ENCODE measurements around the gene GEMIN2.

DNA sequence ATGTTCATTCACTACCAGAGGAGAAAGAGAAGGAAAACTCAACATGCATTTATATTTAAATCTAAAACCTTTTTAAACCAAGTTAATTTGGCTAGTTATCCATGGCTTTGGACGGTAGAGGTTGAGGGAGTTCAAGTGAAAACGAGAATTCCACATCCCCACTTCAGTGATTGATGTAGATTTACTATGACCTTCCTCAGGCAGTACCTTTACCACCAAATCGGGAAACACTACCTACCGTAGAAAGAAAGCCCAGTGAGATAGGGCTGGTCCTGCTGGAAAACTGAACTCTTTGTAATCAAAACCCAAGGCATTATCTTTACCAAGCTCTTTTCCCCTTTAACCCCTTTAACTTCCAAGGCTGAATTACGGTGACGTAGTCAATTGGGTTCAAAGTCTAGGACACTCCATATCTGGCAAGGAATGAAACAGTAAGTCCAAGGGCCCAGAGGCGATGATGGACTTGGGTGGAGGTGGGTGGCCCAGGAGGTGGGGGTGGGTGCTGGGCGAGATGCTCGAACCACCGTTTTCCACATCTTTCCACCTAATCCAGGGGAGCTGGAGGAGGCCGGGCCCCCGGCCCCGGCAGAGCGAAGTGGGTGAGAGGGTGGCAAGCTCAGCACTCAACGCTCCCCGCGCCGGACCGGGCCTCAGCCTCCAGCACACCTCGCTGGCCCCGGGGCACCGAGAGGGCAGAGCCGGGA is 11.7 kb upstream of the GEMIN2 start:
- TF ChIP-seq, protein P1, sequence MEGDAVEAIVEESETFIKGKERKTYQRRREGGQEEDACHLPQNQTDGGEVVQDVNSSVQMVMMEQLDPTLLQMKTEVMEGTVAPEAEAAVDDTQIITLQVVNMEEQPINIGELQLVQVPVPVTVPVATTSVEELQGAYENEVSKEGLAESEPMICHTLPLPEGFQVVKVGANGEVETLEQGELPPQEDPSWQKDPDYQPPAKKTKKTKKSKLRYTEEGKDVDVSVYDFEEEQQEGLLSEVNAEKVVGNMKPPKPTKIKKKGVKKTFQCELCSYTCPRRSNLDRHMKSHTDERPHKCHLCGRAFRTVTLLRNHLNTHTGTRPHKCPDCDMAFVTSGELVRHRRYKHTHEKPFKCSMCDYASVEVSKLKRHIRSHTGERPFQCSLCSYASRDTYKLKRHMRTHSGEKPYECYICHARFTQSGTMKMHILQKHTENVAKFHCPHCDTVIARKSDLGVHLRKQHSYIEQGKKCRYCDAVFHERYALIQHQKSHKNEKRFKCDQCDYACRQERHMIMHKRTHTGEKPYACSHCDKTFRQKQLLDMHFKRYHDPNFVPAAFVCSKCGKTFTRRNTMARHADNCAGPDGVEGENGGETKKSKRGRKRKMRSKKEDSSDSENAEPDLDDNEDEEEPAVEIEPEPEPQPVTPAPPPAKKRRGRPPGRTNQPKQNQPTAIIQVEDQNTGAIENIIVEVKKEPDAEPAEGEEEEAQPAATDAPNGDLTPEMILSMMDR (IDR thresholded peaks at IDR 0.05) = no peak
- TF ChIP-seq POLR2A (IDR thresholded peaks at IDR 0.05) (no peak), EP300 (IDR thresholded peaks at IDR 0.05) (no peak)

All from tibial nerve (tissue), 4 donors.